ENCODE measurements around the gene MTG1.
"Not testable (repeated sequence)": the region's sequence is repeated elsewhere in the genome, so short reads cannot be mapped to it uniquely, and the experiment has no call there.

The MTG1 gene

GRCh38 chr10:133465950-133466474, 72.1 kb downstream of the MTG1 start:
- Histone ChIP-seq H3K79me2 (ENCODE audit: low read length) (no peaks in the 10 kb centered on the region), H3K9me3 (ENCODE audit: insufficient read depth, low read length) (no peaks in the 10 kb centered on the region)
- TF ChIP-seq CTCF (IDR thresholded peaks at IDR 0.05; ENCODE audit: low read depth, low read length): no peak
- no peak for TF ChIP-seq EZH2phosphoT487 (IDR thresholded peaks at IDR 0.05; ENCODE audit: low read depth)

GRCh38 chr10:133466683-133467275, 72.8 kb downstream of the MTG1 start:
- Histone ChIP-seq H3K4me2 (ENCODE audit: low read length) (no peak overlapping the region), H3K36me3 (replicated peaks; ENCODE audit: low read depth, low read length) (no peaks in the 10 kb centered on the region), H3K9ac (ENCODE audit: low read length) (no peak overlapping the region), H3K4me3 (ENCODE audit: low read length) (no peak overlapping the region), H3K27ac (ENCODE audit: low read length) (no peak overlapping the region), H3K4me1 (ENCODE audit: low read length) (no peaks in the 10 kb centered on the region), H3K79me2 (ENCODE audit: low read length) (no peaks in the 10 kb centered on the region), H2AFZ (ENCODE audit: low read depth, low read length) (no peak overlapping the region), H3K27me3 (ENCODE audit: low read depth, low read length) (no peaks in the 10 kb centered on the region), H3K9me3 (ENCODE audit: insufficient read depth, low read length) (no peaks in the 10 kb centered on the region), H4K20me1 (ENCODE audit: insufficient read depth, low read length) (no peaks in the 10 kb centered on the region)
- TF ChIP-seq EZH2phosphoT487 (IDR thresholded peaks at IDR 0.05; ENCODE audit: low read depth) (no peak), CTCF (IDR thresholded peaks at IDR 0.05; ENCODE audit: low read depth, low read length) (no peak)

More at GRCh38 chr10:133465950-133466474, 72.1 kb downstream of the MTG1 start:
- no peak overlapping the region for H2AFZ ChIP-seq (ENCODE audit: low read depth, low read length)
- H3K27me3 ChIP-seq (ENCODE audit: low read depth, low read length): no peaks in the 10 kb centered on the region
- H3K36me3 ChIP-seq (replicated peaks; ENCODE audit: low read depth, low read length): no peaks in the 10 kb centered on the region
- no peak overlapping the region for H3K27ac ChIP-seq (ENCODE audit: low read length)
- H3K9ac ChIP-seq (ENCODE audit: low read length): no peak overlapping the region
- H3K4me1 ChIP-seq (ENCODE audit: low read length): no peaks in the 10 kb centered on the region
- no peaks in the 10 kb centered on the region for H4K20me1 ChIP-seq (ENCODE audit: insufficient read depth, low read length)
- no peak overlapping the region for H3K4me2 ChIP-seq (ENCODE audit: low read length)
- H3K4me3 ChIP-seq (ENCODE audit: low read length): no peak overlapping the region

- Histone ChIP-seq H3K4me2 (ENCODE audit: low read length) (no peak overlapping the region), H3K9ac (ENCODE audit: low read length) (no peak overlapping the region), H2AFZ (ENCODE audit: low read depth, low read length) (no peak overlapping the region), H3K27ac (ENCODE audit: low read length) (no peak overlapping the region), H3K4me3 (ENCODE audit: low read length) (no peak overlapping the region), H3K4me1 (ENCODE audit: low read length) (no peaks in the 10 kb centered on the region), H3K27me3 (ENCODE audit: low read depth, low read length) (no peaks in the 10 kb centered on the region), H4K20me1 (ENCODE audit: insufficient read depth, low read length) (no peaks in the 10 kb centered on the region), H3K36me3 (replicated peaks; ENCODE audit: low read depth, low read length) (no peaks in the 10 kb centered on the region), H3K9me3 (ENCODE audit: insufficient read depth, low read length) (no peaks in the 10 kb centered on the region), H3K79me2 (ENCODE audit: low read length) (no peaks in the 10 kb centered on the region)
- no peak for TF ChIP-seq EZH2phosphoT487 (IDR thresholded peaks at IDR 0.05; ENCODE audit: low read depth)
- no peak for TF ChIP-seq CTCF (IDR thresholded peaks at IDR 0.05; ENCODE audit: low read depth, low read length)
These were observed 73.4 kb downstream of the MTG1 start for GRCh38 chr10:133467286-133467911.

GRCh38 chr10:133469205-133469604, 75.2 kb downstream of the MTG1 start:
- not testable (repeated sequence) for H3K9me3 ChIP-seq (ENCODE audit: insufficient read depth, low read length); H3K79me2 ChIP-seq (ENCODE audit: low read length)

More at GRCh38 chr10:133469205-133469604, 75.2 kb downstream of the MTG1 start:
- not testable (repeated sequence) for H4K20me1 ChIP-seq (ENCODE audit: insufficient read depth, low read length); H3K36me3 ChIP-seq (replicated peaks; ENCODE audit: low read depth, low read length); H3K27me3 ChIP-seq (ENCODE audit: low read depth, low read length); H2AFZ ChIP-seq (ENCODE audit: low read depth, low read length); H3K9ac ChIP-seq (ENCODE audit: low read length); H3K4me3 ChIP-seq (ENCODE audit: low read length); H3K4me2 ChIP-seq (ENCODE audit: low read length); H3K27ac ChIP-seq (ENCODE audit: low read length)
- peaks cover 15% of the 10 kb centered on the region for H3K4me1 ChIP-seq (ENCODE audit: low read length)
